Measurements from ENCODE around the gene SYNC.

GRCh38 chr1:32729254-32730046 lies 26.9 kb upstream of the SYNC start:
- TF ChIP-seq POLR2A (IDR thresholded peaks at IDR 0.05) = no peak
- no peak for TF ChIP-seq CTCF (IDR thresholded peaks at IDR 0.05)
- TF ChIP-seq POLR2AphosphoS5 (IDR thresholded peaks at IDR 0.05; ENCODE audit: insufficient read depth in 1 of 2, low read depth in 1 of 2) = no peak
